HL-60 (cell line): ENCODE data around the gene SLC10A7.

Experiments used
- DNase-seq, 2 experiments: peaks; one replicate each; pipeline ENCODE4 v3.0.0-alpha.2; 2010 to 2020; ENCODE audit warnings: low read depth in 1 of 2, low spot score in 1 of 2
- H3K27ac ChIP-seq: fragments of 250-450 bp; sonication (Bioruptor Pico); replicated peaks from 2 replicates; pipeline ENCODE4 v1.5.1; 2020; ENCODE audit warnings: mild to moderate bottlenecking, moderate library complexity
- H3K27me3 ChIP-seq: fragments of 250-450 bp; sonication (Bioruptor Pico); 2 replicates; pipeline ENCODE4 v1.5.1; 2021; ENCODE audit warnings: mild to moderate bottlenecking, moderate library complexity; ENCODE audit not compliant: insufficient read depth, poor library complexity, severe bottlenecking
- H3K4me3 ChIP-seq: replicated peaks from 2 replicates; pipeline ENCODE4 v1.5.1; 2011; ENCODE audit warnings: mild to moderate bottlenecking, control low read depth, low read length; ENCODE audit not compliant: insufficient read depth
- GABPA ChIP-seq: IDR thresholded peaks from 2 replicates; pipeline ENCODE4 v1.6.1; 2012; ENCODE audit warnings: low read depth
- POLR2AphosphoS5 ChIP-seq: IDR thresholded peaks from 2 replicates; pipeline ENCODE4 v1.6.1; 2012; ENCODE audit warnings: low read depth
- REST ChIP-seq: IDR thresholded peaks from 2 replicates; pipeline ENCODE4 v1.6.1; 2012; ENCODE audit warnings: low read depth; ENCODE audit not compliant: insufficient replicate concordance
- SPI1 ChIP-seq: IDR thresholded peaks from 2 replicates; pipeline ENCODE4 v1.6.1; 2012; ENCODE audit warnings: low read depth, mild to moderate bottlenecking, borderline replicate concordance
- long read RNA-seq: library from polyadenylated mRNA; unstranded; transcript quantifications from one replicate; pipeline ENCODE4 v2.0.0, GENCODE V29; 2020
- TF ChIP-seq, protein P1 (sequence below): IDR thresholded peaks from one replicate; pipeline ENCODE4 v1.5.1; 2011; ENCODE audit warnings: low read length, control low read depth, inconsistent platforms; ENCODE audit not compliant: insufficient read depth

Gene SLC10A7, protein sequence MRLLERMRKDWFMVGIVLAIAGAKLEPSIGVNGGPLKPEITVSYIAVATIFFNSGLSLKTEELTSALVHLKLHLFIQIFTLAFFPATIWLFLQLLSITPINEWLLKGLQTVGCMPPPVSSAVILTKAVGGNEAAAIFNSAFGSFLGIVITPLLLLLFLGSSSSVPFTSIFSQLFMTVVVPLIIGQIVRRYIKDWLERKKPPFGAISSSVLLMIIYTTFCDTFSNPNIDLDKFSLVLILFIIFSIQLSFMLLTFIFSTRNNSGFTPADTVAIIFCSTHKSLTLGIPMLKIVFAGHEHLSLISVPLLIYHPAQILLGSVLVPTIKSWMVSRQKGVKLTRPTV
- long read RNA-seq, transcript SLC10A7-201 (12 exons, 2,798 nt) = major isoform, 17 of 38 reads
- long read RNA-seq, partial matches to known transcripts = 0 of 38 reads
- long read RNA-seq, other reads (novel, unspliced or antisense) = 13 of 38 reads

GRCh38 chr4:146521541-146522097 lies at the start of gene SLC10A7:
Gene SLC10A7, minus strand, starts transcription at chr4:146521940. Its CDS starts 223 bp downstream, at chr4:146521717.
- TF ChIP-seq REST (no peak), GABPA (no peak), POLR2AphosphoS5 (no peak), SPI1 (no peak)
- TF ChIP-seq, protein P1, sequence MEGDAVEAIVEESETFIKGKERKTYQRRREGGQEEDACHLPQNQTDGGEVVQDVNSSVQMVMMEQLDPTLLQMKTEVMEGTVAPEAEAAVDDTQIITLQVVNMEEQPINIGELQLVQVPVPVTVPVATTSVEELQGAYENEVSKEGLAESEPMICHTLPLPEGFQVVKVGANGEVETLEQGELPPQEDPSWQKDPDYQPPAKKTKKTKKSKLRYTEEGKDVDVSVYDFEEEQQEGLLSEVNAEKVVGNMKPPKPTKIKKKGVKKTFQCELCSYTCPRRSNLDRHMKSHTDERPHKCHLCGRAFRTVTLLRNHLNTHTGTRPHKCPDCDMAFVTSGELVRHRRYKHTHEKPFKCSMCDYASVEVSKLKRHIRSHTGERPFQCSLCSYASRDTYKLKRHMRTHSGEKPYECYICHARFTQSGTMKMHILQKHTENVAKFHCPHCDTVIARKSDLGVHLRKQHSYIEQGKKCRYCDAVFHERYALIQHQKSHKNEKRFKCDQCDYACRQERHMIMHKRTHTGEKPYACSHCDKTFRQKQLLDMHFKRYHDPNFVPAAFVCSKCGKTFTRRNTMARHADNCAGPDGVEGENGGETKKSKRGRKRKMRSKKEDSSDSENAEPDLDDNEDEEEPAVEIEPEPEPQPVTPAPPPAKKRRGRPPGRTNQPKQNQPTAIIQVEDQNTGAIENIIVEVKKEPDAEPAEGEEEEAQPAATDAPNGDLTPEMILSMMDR = no peak
- Histone ChIP-seq H3K4me3 (peak within 1 kb of the TSS; percentile 96), H3K27me3 (no peaks in the 10 kb centered on the region), H3K27ac (peak within 1 kb of the TSS; percentile 85)
- peak in 1 of 2 experiments; percentile 83 for DNase-seq

DNA sequence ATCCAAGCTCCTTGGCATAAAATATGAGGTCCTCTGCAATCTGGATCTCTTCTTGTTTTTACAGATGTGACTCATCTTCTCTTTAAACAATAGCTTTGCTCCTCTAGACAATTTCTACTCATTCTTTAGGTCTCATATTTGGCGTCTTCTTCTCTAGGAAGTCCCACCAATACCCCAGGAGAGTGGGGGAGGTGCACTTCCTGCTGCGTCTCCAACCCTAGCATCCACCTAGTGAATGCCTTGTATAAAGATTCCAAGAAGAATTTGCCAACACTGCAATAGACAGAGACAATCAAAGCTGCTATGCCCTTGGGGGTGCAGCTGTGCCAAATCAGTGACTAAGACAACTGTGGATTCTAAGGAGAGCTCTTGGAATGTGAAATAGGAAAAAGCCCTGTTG lies 45.7 kb upstream of the SLC10A7 start:
- TF ChIP-seq, protein P1 = no peak
- no peak for TF ChIP-seq GABPA
- TF ChIP-seq SPI1 = no peak
- TF ChIP-seq REST = no peak
- TF ChIP-seq POLR2AphosphoS5 = no peak
- H3K27ac ChIP-seq = no peak overlapping the region
- no peak for DNase-seq
- peaks cover 3% of the 10 kb centered on the region for H3K27me3 ChIP-seq
- H3K4me3 ChIP-seq = no peak overlapping the region

- Histone ChIP-seq H3K27me3 (peaks cover 3% of the 10 kb centered on the region), H3K27ac (no peak overlapping the region), H3K4me3 (no peak overlapping the region)
- DNase-seq = no peak
- TF ChIP-seq, protein P1 = no peak
- TF ChIP-seq REST = no peak
Measured at GRCh38 chr4:146564492-146564891, 42.8 kb upstream of the SLC10A7 start.
